Thyroid gland (tissue), 4 donors: Measurements from ENCODE around the gene MBD1.

ENCODE experiments used
- CTCF ChIP-seq, 6 experiments: fragments of 200-600 bp in 3 of 6; fragments of 450-650 bp in 3 of 6; sonication (generic) in 3 of 6; IDR thresholded peaks; one replicate each; pipeline ENCODE4 v1.5.1; 2016 to 2019; ENCODE audit warnings: antibody characterized with exemption in 6 of 6, mild to moderate bottlenecking in 2 of 6, inconsistent platforms in 1 of 6, moderate library complexity in 1 of 6
- POLR2A ChIP-seq, 2 donors: fragments of 450-650 bp; IDR thresholded peaks; one replicate each; pipeline ENCODE4 v1.6.1; 2017; ENCODE audit warnings: antibody characterized with exemption in 2 of 2, mild to moderate bottlenecking in 2 of 2, moderate library complexity in 1 of 2

GRCh38 chr18:50272568-50272967, 8.8 kb downstream of the MBD1 start:
- TF ChIP-seq CTCF (IDR thresholded peaks at IDR 0.05) (no peak), POLR2A (IDR thresholded peaks at IDR 0.05) (no peak)
